HCT116 (cell line): Measurements from ENCODE around the gene C4BPB. TPM values are rescaled to one million over a fixed set of nuclear protein-coding genes. Genes with fewer than 3 reads are reported as not detected.

Experiments used
- ATAC-seq: fragments of 200-7000 bp; cut with Tn5 transposase; 2 replicates; pipeline ENCODE4 v1.9.1; 2020; ENCODE audit warnings: mild to moderate bottlenecking, moderate library complexity
- BruUV-seq: library from RNA; stranded (reverse); fragments of 400-500 nt; replicated peaks from 2 replicates; lab custom pipeline; 2021; lab: Mats Ljungman, UMichigan
- CTCF ChIA-PET: fragments of 300-600 bp; sonication (Branson Sonifier 250); formaldehyde crosslinking; loops from one replicate; lab custom pipeline; 2021; ENCODE audit warnings: antibody characterized with exemption; lab: Charles Lee
- POLR2A ChIA-PET: fragments of 300-600, 350-600 bp; sonication (Branson Sonifier 250); formaldehyde crosslinking; loops from one replicate; lab custom pipeline; 2021; ENCODE audit warnings: antibody characterized with exemption; lab: Charles Lee
- RAD21 ChIA-PET, 2 experiments: fragments of 300-600 bp; sonication (Branson Sonifier 250); formaldehyde crosslinking; loops; one replicate each; lab custom pipeline; 2023; ENCODE audit warnings: low total read pairs in 2 of 2; ENCODE audit not compliant: uncharacterized antibody in 2 of 2, unreplicated experiment in 2 of 2, low non-redundant PET in 1 of 2; lab: Charles Lee
- DNase-seq: peaks from one replicate; pipeline ENCODE4 v3.0.0-alpha.2; 2010; ENCODE audit warnings: low read depth, low spot score
- H2AFZ ChIP-seq: fragments of 200-600 bp; shearing (Covaris generic), sonication (generic); 2 replicates; pipeline ENCODE4 v1.6.1; 2017; ENCODE audit warnings: low read depth, mixed run types, mixed read lengths, antibody characterized with exemption, low read length; ENCODE audit not compliant: poor library complexity, severe bottlenecking
- H3K27ac ChIP-seq: 2 replicates; pipeline ENCODE4 v1.5.1; 2012; ENCODE audit warnings: low read depth, low read length
- H3K27me3 ChIP-seq: fragments of 200-600 bp; sonication (generic); 2 replicates; pipeline ENCODE4 v1.6.1; 2016; ENCODE audit warnings: mixed run types, low read length, mixed read lengths; ENCODE audit not compliant: insufficient read depth
- H3K36me3 ChIP-seq, 2 experiments: fragments of 200-500 bp in 1 of 2; fragments of 200-600 bp in 1 of 2; sonication (Bioruptor generic) in 1 of 2; sonication (generic) in 1 of 2; 2 replicates each; pipeline versions ENCODE4 v1.5.1 to v1.6.1; 2014 to 2016; ENCODE audit warnings: low read length in 2 of 2, inconsistent platforms in 1 of 2, mixed read lengths in 1 of 2, mixed run types in 1 of 2; ENCODE audit not compliant: insufficient read depth in 2 of 2, control insufficient read depth in 1 of 2
- H3K4me1 ChIP-seq, 2 experiments: fragments of 200-600 bp in 1 of 2; sonication (generic) in 1 of 2; 2 replicates each; pipeline versions ENCODE4 v1.5.1 to v1.6.1; 2012 to 2017; ENCODE audit warnings: low read length in 2 of 2, inconsistent platforms in 1 of 2, mild to moderate bottlenecking in 1 of 2, mixed read lengths in 1 of 2, mixed run types in 1 of 2, moderate library complexity in 1 of 2; ENCODE audit not compliant: insufficient read depth in 2 of 2, control insufficient read depth in 1 of 2
- H3K4me2 ChIP-seq: fragments of 200-600 bp; sonication (generic); 2 replicates; pipeline ENCODE4 v1.6.1; 2017; ENCODE audit warnings: mixed run types, low read length, mixed read lengths
- H3K4me3 ChIP-seq, 2 experiments: fragments of 200-600 bp in 1 of 2; sonication (generic) in 1 of 2; replicated peaks in 1 of 2; 2 replicates each; pipeline ENCODE4 v1.5.1; 2011 to 2016; ENCODE audit warnings: low read length in 2 of 2, control low read depth in 1 of 2, low read depth in 1 of 2, mild to moderate bottlenecking in 1 of 2, mixed read lengths in 1 of 2, mixed run types in 1 of 2
- H3K79me2 ChIP-seq: fragments of 200-600 bp; sonication (generic); 2 replicates; pipeline ENCODE4 v1.6.1; 2017; ENCODE audit warnings: mild to moderate bottlenecking, mixed run types, low read length, moderate library complexity, mixed read lengths; ENCODE audit not compliant: insufficient read depth
- H3K9ac ChIP-seq: fragments of 200-600 bp; sonication (generic); 2 replicates; pipeline ENCODE4 v1.6.1; 2016; ENCODE audit warnings: low read length, mixed read lengths
- H3K9me2 ChIP-seq: fragments of 200-600 bp; sonication (generic), shearing (Covaris generic); 2 replicates; pipeline ENCODE4 v1.6.1; 2017; ENCODE audit warnings: mixed run types, mild to moderate bottlenecking, moderate library complexity; ENCODE audit not compliant: insufficient read depth
- H3K9me3 ChIP-seq, 2 experiments: fragments of 200-500 bp in 1 of 2; fragments of 200-600 bp in 1 of 2; sonication (Bioruptor generic) in 1 of 2; sonication (generic) in 1 of 2; 2 replicates each; pipeline ENCODE4 v1.6.1; 2014 to 2017; ENCODE audit warnings: low read length in 2 of 2, mixed read lengths in 2 of 2, inconsistent platforms in 1 of 2, low read depth in 1 of 2, mild to moderate bottlenecking in 1 of 2, mixed run types in 1 of 2, moderate library complexity in 1 of 2; ENCODE audit not compliant: control insufficient read depth in 1 of 2, insufficient read depth in 1 of 2
- H4K20me1 ChIP-seq: fragments of 200-600 bp; sonication (generic), shearing (Covaris generic); 2 replicates; pipeline ENCODE4 v1.6.1; 2017; ENCODE audit warnings: mixed run types, mild to moderate bottlenecking, moderate library complexity; ENCODE audit not compliant: insufficient read depth
- CBX3 ChIP-seq: IDR thresholded peaks from 2 replicates; pipeline ENCODE4 v1.6.1; 2012; ENCODE audit warnings: low read depth
- EZH2 ChIP-seq: fragments of 200-600 bp; sonication (generic); IDR thresholded peaks from 2 replicates; pipeline ENCODE4 v1.6.1; 2017; ENCODE audit warnings: antibody characterized with exemption, mixed run types
- TCF7L2 ChIP-seq: IDR thresholded peaks from 2 replicates; pipeline ENCODE4 v1.7.0; 2011; ENCODE audit warnings: borderline replicate concordance, inconsistent platforms; ENCODE audit not compliant: insufficient read depth, insufficient read length; ENCODE audit errors: extremely low read depth
- YY1 ChIP-seq: IDR thresholded peaks from 2 replicates; pipeline ENCODE4 v1.6.1; 2011; ENCODE audit warnings: low read length, low read depth, moderate library complexity, mild to moderate bottlenecking; ENCODE audit not compliant: insufficient replicate concordance; ENCODE audit errors: extremely low read depth
- ZFX ChIP-seq: fragments of 450-650 bp; IDR thresholded peaks from 2 replicates; pipeline ENCODE4 v1.6.1; 2017
- intact Hi-C: fragments of 100-400 bp; cut with micrococcal nuclease; formaldehyde crosslinking; loops from 2 replicates; pipeline ENCODE4 v1.10.0; 2022
- total RNA-seq: library from RNA; stranded (reverse); gene quantifications from one replicate; pipeline ENCODE4 v1.2.1, GENCODE V29; 2021; ENCODE audit not compliant: unreplicated experiment
- TF ChIP-seq, protein P1 (sequence below): IDR thresholded peaks from 2 replicates; pipeline ENCODE4 v1.6.1; 2012

The C4BPB gene
- total RNA-seq, 1 experiment from 2014 or later, result not detected

DNA sequence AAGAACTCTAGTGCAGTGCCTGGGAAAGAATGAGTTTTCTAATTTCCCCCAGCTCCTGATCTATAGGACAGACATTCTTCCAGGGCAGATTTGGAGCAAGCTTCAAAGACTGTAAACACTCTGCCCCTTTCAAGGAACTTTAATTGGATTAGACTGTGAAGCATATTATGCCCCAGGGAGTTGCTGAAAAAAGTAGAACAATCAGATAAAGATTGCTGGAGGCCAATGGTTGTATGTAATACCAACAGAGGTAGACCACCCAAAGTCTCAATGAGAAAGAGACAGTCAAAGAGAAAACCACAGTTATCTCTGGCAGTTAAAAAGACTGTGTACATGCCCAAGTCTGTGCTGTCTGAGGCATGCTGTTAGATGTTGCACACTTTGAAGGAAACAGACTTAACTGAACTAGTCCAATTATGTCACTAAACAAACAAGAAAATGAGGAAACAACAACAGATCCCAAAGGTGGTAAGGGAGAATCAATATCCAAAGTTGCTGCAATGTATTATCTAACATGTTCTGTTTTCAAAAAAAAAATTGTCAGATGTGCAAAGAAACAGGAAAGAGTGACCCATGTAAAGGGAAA lies 39.8 kb downstream of the C4BPB start (continued):
- TF ChIP-seq YY1, result no peak
- TF ChIP-seq, all 23 proteins: peak for 0

DNA sequence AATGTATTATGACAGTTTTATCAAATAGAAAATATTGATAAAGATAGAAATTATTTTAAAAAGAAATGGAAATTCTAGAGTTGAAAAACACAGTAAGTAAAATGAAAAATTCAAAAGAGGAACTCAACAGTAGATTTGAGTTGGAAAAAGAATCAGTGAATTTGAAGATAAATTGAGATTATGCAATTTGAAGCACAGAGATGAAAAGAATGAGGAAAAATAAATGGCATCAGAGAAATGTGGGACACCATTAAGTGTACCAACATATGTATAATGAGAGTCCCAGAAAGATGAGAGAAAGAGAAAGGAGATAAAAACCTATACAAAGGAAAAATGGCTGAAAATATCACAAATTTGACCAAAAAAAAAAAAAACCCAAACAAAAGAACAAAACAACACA lies 40.4 kb downstream of the C4BPB start:
- Histone ChIP-seq H4K20me1 (no peaks in the 10 kb centered on the region), H3K4me1 (no peaks in the 10 kb centered on the region), H3K27ac (no peak overlapping the region), H3K27me3 (no peaks in the 10 kb centered on the region), H2AFZ (no peak overlapping the region), H3K4me3 (no peak overlapping the region), H3K9me2 (no peaks in the 10 kb centered on the region), H3K9ac (no peak overlapping the region), H3K36me3 (no peaks in the 10 kb centered on the region), H3K9me3 (no peaks in the 10 kb centered on the region; a peak in 1 of 4 replicates), H3K79me2 (no peaks in the 10 kb centered on the region), H3K4me2 (no peak overlapping the region)
- BruUV-seq, result no TSS peak
- ATAC-seq, result no peak
- TF ChIP-seq ZFX (no peak), EZH2 (no peak), TCF7L2 (no peak), CBX3 (no peak)
- TF ChIP-seq, protein P1, sequence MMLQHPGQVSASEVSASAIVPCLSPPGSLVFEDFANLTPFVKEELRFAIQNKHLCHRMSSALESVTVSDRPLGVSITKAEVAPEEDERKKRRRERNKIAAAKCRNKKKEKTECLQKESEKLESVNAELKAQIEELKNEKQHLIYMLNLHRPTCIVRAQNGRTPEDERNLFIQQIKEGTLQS, result no peak
- POLR2A ChIA-PET, result no interaction called here
- no peak for DNase-seq
- intact Hi-C loops, result no loop called here
- CTCF ChIA-PET, result no interaction called here
- RAD21 ChIA-PET, result no interaction called here
